Spleen (tissue), 7 donors: ENCODE data around the gene SRPK1.
"Not testable (repeated sequence)": the region's sequence is repeated elsewhere in the genome, so short reads cannot be mapped to it uniquely, and the experiment has no call there.

Experiments used
- POLR2A ChIP-seq, 3 donors: fragments of 450-650 bp; IDR thresholded peaks; one replicate each; pipeline ENCODE4 v1.5.1; 2017; ENCODE audit warnings: antibody characterized with exemption in 3 of 3, mild to moderate bottlenecking in 1 of 3
- POLR2AphosphoS5 ChIP-seq, 3 donors: sonication (generic); formaldehyde crosslinking; IDR thresholded peaks; one replicate each; pipeline ENCODE4 v1.5.1; 2017; ENCODE audit warnings: antibody characterized with exemption in 3 of 3
- TF ChIP-seq, protein P1 (sequence below), 11 experiments: fragments of 200-600 bp in 7 of 11; fragments of 450-650 bp in 4 of 11; sonication (generic) in 4 of 11; IDR thresholded peaks in 8 of 11; conservative IDR thresholded peaks in 3 of 11; 1 replicate in 7 of 11; 2 replicates in 4 of 11; pipeline versions ENCODE4 v1.4.0 to v1.8.0; 2016 to 2021; ENCODE audit warnings: antibody characterized with exemption in 11 of 11, inconsistent platforms in 4 of 11, mild to moderate bottlenecking in 1 of 11
- donor health status: DM: no; HTN: no; CAD: no; lungs with moderate emphysema.
- donor health status: DM: no; HTN: no; CAD: no.
- donor health status: DM: no; HTN: no; CAD: no.

GRCh38 chr6:35941170-35941569 lies 20.3 kb upstream of the SRPK1 start:
- TF ChIP-seq, protein P1, sequence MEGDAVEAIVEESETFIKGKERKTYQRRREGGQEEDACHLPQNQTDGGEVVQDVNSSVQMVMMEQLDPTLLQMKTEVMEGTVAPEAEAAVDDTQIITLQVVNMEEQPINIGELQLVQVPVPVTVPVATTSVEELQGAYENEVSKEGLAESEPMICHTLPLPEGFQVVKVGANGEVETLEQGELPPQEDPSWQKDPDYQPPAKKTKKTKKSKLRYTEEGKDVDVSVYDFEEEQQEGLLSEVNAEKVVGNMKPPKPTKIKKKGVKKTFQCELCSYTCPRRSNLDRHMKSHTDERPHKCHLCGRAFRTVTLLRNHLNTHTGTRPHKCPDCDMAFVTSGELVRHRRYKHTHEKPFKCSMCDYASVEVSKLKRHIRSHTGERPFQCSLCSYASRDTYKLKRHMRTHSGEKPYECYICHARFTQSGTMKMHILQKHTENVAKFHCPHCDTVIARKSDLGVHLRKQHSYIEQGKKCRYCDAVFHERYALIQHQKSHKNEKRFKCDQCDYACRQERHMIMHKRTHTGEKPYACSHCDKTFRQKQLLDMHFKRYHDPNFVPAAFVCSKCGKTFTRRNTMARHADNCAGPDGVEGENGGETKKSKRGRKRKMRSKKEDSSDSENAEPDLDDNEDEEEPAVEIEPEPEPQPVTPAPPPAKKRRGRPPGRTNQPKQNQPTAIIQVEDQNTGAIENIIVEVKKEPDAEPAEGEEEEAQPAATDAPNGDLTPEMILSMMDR (IDR thresholded peaks at IDR 0.05 in 8 of 11, conservative IDR thresholded peaks at IDR 0.05 in 3 of 11) = not testable (repeated sequence)
- not testable (repeated sequence) for TF ChIP-seq POLR2AphosphoS5, POLR2A (IDR thresholded peaks at IDR 0.05)
